SJSA1 (cell line): ENCODE data around the gene GLO1. TPM values are rescaled to one million over a fixed set of nuclear protein-coding genes. Genes with fewer than 3 reads are reported as not detected.

Experiments
- DNase-seq, 2 experiments: peaks; one replicate each; pipeline ENCODE4 v3.0.0-alpha.2; 2015 to 2020; ENCODE audit warnings: low spot score in 2 of 2, low read depth in 1 of 2
- H3K27ac ChIP-seq: fragments of 250-450 bp; sonication (Bioruptor Pico); 2 replicates; pipeline ENCODE4 v1.5.1; 2020; ENCODE audit warnings: mild to moderate bottlenecking, moderate library complexity
- H3K27me3 ChIP-seq: fragments of 250-450 bp; sonication (Bioruptor Pico); replicated peaks from 2 replicates; pipeline ENCODE4 v1.5.1; 2020; ENCODE audit warnings: mild to moderate bottlenecking, moderate library complexity
- H3K36me3 ChIP-seq: fragments of 250-450 bp; sonication (Bioruptor Pico); 2 replicates; pipeline ENCODE4 v1.5.1; 2020; ENCODE audit warnings: mild to moderate bottlenecking
- H3K4me1 ChIP-seq: fragments of 250-450 bp; sonication (Bioruptor Pico); replicated peaks from 2 replicates; pipeline ENCODE4 v1.6.1; 2021; ENCODE audit warnings: mild to moderate bottlenecking
- H3K4me3 ChIP-seq: fragments of 250-450 bp; sonication (Bioruptor Pico); 2 replicates; pipeline ENCODE4 v1.5.1; 2020; ENCODE audit warnings: mild to moderate bottlenecking
- H3K9me3 ChIP-seq: fragments of 250-450 bp; sonication (Bioruptor Pico); replicated peaks from 2 replicates; pipeline ENCODE4 v1.5.1; 2020; ENCODE audit warnings: mild to moderate bottlenecking
- total RNA-seq: library from RNA; depleted of rRNA; stranded (reverse); fragments of >200 nt; shearing (Covaris generic); gene quantifications from 2 replicates; pipeline ENCODE4 v1.2.3, GENCODE V29; 2014

The GLO1 gene
- total RNA-seq, 1 experiment from 2014 or later, result 295 TPM

DNA sequence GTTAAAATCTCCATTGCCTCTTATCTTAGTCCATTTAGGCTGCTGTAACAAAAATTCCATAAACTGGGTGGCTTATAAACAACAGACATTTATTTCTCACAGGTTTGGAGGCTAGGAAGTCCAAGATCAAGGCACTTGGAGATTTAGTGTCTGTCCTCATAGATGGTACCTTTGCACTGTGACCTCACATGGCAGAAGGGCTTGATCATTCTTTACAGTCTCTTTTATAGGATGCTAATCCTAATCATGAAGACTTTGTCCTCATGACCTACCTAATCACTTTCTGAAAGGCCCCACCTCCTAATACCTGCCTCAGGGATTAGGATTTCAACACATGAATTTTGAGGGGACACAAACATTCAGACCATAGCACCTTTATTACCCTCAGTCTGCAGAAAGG, 6.6 kb downstream of the GLO1 start:
- Histone ChIP-seq H3K27ac (no peak overlapping the region), H3K36me3 (peaks cover 21% of the 10 kb centered on the region), H3K4me1 (no peaks in the 10 kb centered on the region), H3K4me3 (no peak overlapping the region), H3K9me3 (peaks cover 3% of the 10 kb centered on the region; the same call in 1 of the 2 replicates), H3K27me3 (no peaks in the 10 kb centered on the region)
- DNase-seq, result no peak

DNA sequence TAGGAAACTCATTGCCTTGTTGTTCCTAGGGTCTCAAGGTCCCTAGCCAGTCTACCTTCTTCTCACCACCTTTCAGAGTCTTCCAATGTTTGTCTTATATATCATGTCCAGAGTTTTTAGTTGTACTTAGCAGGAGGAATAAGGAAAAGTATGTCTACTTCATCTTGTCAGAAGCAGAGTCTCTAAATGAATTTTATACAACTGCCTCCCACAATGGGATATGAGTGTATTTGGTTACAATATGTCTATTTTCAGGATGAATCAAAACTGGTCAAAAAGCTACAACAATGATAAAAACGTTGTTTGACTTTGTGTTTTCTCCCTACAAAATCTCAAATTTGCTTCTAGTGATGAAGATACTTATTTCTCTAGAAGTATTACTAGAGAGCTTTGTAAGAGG, 7.0 kb downstream of the GLO1 start:
- Histone ChIP-seq H3K36me3 (peaks cover 17% of the 10 kb centered on the region), H3K27ac (no peak overlapping the region), H3K9me3 (peaks cover 3% of the 10 kb centered on the region; the same call in 1 of the 2 replicates), H3K27me3 (no peaks in the 10 kb centered on the region), H3K4me3 (no peak overlapping the region), H3K4me1 (no peaks in the 10 kb centered on the region)
- no peak for DNase-seq

DNA sequence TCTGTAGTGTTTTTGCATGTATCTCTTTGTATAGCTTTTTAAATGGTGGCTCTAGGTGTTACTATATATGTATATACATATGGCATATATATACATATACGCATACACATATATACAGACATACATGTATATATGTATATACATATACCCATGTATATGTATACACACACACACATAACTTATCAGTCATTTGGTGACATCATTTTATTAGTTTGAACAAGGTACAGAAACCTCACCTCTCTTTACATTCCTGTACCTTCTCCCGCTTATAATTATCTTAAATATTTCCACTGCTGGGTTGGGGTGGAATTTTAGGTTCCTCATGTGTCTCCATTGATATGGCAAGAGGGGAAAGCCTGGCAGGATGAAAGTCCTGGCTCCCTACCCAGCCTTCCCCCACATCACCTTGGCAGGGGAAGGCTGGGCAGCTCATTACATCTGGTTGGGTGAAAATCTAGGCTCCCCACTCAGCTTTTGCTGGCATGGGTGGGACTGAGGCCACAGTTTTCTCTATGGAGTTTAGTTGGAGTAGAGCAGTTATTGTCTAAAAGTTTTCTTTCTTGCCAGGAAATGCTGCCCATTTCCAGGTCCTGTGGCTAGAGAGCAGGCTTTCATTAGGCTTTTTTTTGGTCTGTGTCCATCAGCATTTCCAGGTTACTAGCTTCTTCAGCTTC, 7.6 kb downstream of the GLO1 start:
- Histone ChIP-seq H3K27me3 (no peaks in the 10 kb centered on the region), H3K4me1 (no peaks in the 10 kb centered on the region), H3K36me3 (peaks cover 11% of the 10 kb centered on the region), H3K4me3 (no peak overlapping the region), H3K9me3 (peaks cover 3% of the 10 kb centered on the region; the same call in 1 of the 2 replicates), H3K27ac (no peak overlapping the region)
- DNase-seq, result no peak

DNA sequence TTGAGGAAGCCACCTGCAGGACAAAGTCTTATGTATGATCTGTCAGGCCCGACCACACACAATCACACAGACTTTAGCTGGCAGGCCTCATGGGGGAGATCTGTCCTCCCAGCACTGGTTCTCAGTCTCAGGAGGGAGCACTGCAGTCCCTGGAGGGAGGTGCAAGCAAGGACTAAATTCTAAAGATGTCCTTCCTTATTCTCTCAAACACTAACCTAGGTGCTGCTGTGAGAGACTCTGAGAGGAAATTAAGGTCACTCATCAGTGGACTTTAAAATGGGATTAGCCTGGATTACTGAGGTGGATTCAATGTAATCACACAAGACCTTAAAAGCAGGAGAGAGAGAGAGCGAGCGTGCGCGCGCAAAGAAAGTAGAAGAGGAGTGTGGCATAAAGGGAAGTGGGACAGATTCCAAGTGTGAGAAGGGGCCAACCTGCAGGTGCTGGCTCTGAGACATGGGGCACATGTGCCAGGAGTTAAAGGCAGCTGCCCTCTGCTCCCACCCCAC, 14.3 kb downstream of the GLO1 start:
- Histone ChIP-seq H3K36me3 (peaks cover 10% of the 10 kb centered on the region), H3K9me3 (no peaks in the 10 kb centered on the region), H3K27me3 (no peaks in the 10 kb centered on the region), H3K27ac (no peak overlapping the region), H3K4me1 (no peaks in the 10 kb centered on the region), H3K4me3 (no peak overlapping the region)
- DNase-seq, result no peak

DNA sequence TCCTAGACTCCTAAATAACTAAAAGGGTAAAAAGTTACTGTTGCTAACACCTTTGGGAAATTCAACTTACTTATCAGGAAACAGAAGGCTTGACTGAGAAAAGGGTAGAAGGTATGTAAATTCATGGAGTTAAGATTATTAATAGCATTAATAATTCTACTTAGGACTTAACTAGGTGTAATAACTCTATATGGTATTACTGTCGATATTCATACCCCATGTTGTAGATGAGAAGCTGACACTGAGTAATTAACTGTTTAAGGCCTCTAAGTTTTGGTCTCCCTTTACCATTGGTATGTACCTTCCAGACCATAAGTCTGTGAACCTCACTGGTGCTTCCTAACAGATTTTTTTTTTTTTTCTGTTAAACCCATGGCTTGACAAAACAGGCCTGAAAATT, 15.4 kb downstream of the GLO1 start:
- H3K4me1 ChIP-seq, result no peaks in the 10 kb centered on the region

DNA sequence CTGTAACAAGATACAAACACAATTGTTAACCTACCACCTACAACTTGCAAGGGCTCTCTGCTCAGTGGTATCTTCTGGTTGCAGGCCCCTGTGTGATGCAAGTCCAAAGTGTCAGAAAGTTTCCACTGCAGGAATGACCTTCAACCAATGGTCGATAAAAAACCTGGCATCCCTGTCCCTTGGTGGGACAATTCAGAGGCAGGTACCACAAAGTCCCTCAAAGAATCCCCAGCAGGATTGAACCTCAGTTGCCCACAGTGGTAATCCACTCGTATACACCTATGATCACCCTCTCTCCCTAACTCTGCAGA, 15.9 kb downstream of the GLO1 start:
- Histone ChIP-seq H3K36me3 (peaks cover 19% of the 10 kb centered on the region), H3K4me3 (no peak overlapping the region), H3K9me3 (no peaks in the 10 kb centered on the region), H3K27ac (no peak overlapping the region), H3K4me1 (no peaks in the 10 kb centered on the region), H3K27me3 (no peaks in the 10 kb centered on the region)
- no peak for DNase-seq

More for the DNA sequence above, 15.4 kb downstream of the GLO1 start:
- Histone ChIP-seq H3K4me3 (no peak overlapping the region), H3K9me3 (no peaks in the 10 kb centered on the region), H3K27ac (no peak overlapping the region), H3K27me3 (no peaks in the 10 kb centered on the region), H3K36me3 (peaks cover 15% of the 10 kb centered on the region)
- no peak for DNase-seq

DNA sequence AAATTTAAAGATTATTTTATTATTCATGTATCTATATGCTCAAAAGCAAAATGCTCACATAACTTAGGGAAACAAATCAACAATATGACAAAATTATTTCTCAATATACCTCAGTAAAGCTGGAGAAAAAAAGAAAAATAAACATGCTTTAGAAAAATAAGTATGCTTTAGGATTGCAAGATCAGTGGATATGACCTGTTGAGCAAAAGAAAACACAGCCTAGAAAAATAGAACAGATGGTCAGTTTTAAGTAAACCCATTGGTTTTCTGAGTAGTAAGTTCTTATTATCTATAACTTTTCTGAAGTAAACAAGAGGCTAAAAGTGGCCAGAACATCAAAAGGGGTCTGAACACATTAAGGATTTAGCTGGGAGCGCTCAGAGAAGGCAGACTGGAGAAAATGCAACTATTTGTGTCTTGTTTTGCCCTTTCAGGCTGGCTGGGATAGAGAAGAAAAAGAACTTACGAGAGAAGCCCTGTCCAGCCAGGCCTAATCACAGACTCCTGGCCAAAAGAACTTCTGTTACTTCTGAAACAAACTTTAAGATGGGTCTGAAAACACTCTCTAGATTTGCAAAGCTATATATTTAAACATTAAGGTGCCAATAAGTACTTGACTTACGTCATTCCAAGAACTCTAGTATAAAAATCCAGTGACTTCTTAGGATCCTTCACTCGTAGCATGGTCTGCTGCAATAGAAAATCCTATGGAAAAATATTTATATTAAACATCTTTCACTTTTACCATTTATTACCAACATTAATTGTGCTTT, 16.5 kb downstream of the GLO1 start:
- H3K27me3 ChIP-seq, result no peaks in the 10 kb centered on the region
- peaks cover 24% of the 10 kb centered on the region for H3K36me3 ChIP-seq
- H3K4me1 ChIP-seq, result no peaks in the 10 kb centered on the region
- H3K27ac ChIP-seq, result no peak overlapping the region
- no peaks in the 10 kb centered on the region for H3K9me3 ChIP-seq
- no peak for DNase-seq
- H3K4me3 ChIP-seq, result no peak overlapping the region

DNA sequence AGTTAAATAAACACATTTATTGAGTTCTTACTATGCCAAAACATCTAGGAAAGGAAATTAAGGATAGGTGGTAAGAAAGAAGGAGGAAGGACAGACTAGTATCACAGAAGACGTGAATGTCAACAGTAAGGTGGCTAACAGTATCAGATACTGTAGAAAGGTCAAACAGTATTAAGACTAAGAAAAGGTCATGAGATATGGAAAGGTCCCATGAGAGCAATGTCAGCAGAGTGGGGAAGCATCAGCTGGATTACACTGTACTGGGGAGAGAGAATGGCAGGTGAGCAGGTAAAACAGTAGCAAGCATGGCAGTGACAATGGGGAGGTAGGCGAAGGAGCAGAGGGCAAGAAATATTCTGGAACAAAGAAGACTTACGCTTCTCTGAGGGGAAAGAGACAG, 18.0 kb downstream of the GLO1 start:
- peaks cover 33% of the 10 kb centered on the region for H3K36me3 ChIP-seq
- H3K9me3 ChIP-seq, result no peaks in the 10 kb centered on the region
- H3K4me1 ChIP-seq, result no peaks in the 10 kb centered on the region
- no peak for DNase-seq
- no peak overlapping the region for H3K27ac ChIP-seq
- no peak overlapping the region for H3K4me3 ChIP-seq
- H3K27me3 ChIP-seq, result no peaks in the 10 kb centered on the region

DNA sequence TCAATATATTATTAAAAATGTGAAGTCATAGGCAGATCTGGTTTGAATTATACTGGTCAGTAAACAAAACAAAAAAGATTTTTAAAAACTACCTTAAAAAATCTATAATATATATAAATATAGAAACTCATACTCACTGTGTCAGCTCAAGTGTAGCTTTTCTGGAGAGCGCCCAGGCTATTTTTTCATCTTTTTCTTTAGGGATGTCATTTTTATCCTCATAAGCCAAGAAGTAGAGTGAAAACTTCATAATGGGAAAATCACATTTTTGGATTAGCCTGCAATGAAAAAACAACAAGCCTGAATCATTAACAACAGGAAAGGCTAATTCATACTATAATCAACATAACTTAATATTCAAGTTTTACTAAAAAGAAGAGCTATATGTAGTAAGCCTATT, 18.7 kb downstream of the GLO1 start:
- H3K4me1 ChIP-seq, result no peaks in the 10 kb centered on the region
- no peak overlapping the region for H3K27ac ChIP-seq
- no peak for DNase-seq
- no peaks in the 10 kb centered on the region for H3K9me3 ChIP-seq
- no peak overlapping the region for H3K4me3 ChIP-seq
- H3K27me3 ChIP-seq, result no peaks in the 10 kb centered on the region
- H3K36me3 ChIP-seq, result peaks cover 35% of the 10 kb centered on the region

DNA sequence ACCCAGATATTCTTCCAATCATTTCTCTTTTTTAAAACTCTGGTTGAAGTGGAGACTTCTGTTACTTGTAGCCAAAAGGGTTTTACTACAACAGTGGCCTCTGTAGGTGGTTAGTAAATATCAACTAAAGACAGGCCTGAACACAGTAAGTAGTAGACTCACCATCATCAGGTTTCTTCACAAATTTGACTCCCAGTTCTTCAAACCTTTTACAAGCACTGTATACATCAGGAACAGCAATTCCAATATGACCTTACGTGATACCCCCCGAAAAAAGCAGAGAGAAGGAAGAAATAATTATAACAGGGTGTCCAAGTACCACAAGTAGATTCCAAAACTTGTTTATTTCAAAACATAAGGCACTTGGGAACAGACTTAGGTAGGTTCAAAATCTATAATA, 21.1 kb downstream of the GLO1 start:
- no peak for DNase-seq
- Histone ChIP-seq H3K4me1 (no peaks in the 10 kb centered on the region), H3K36me3 (peaks cover 46% of the 10 kb centered on the region), H3K9me3 (no peaks in the 10 kb centered on the region), H3K4me3 (no peak overlapping the region), H3K27me3 (no peaks in the 10 kb centered on the region), H3K27ac (no peak overlapping the region)

DNA sequence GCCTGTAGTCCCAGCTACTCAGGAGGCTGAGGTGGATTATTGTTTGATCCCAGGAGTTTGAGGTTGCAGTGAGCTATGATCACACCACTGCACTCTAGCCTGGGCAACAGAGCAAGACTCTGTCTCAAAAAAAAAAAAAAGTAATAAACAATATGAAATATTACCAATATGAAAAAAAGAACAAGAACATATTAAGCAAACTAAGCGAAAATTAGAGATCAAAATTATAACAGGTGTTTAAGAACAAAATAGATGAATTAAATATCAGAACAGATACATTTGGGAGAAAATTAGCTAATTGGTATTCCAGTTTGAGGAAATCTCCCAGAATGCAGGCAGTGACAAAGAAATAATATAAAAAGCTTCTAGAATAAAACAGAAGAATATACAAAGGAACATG, 23.3 kb downstream of the GLO1 start:
- H3K4me3 ChIP-seq, result no peak overlapping the region
- no peak for DNase-seq
- no peaks in the 10 kb centered on the region for H3K9me3 ChIP-seq
- peaks cover 59% of the 10 kb centered on the region for H3K36me3 ChIP-seq
- no peaks in the 10 kb centered on the region for H3K27me3 ChIP-seq
- no peaks in the 10 kb centered on the region for H3K4me1 ChIP-seq
- H3K27ac ChIP-seq, result no peak overlapping the region

DNA sequence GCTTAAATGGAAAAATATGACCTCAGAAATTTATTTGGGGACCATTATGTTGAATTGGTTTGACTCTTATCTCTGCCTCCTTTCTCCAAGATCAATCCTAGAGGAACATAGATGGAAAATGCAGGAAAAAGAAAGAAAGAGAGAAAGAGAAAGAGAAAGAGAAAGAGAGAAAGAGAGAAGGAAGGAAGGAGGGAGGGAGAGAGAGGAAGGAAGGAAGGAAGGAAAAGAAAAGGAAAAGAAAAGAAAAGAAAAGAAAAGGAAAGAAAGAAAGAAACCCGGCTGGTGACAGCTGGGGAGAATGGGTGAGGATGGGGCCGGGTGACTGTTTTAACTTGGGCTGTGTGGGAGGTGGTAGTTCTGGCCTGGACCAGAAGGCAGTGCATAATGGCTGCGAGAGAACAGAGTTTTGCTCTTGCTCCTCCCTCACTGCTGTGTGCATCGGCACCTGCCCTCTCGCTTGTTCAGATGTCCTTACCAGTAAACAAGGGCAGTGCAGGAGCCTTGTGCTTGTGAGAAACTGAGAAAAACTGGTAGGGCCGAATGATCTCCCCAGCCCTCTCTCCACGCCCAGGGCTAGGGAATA, 24.7 kb downstream of the GLO1 start:
- Histone ChIP-seq H3K4me3 (no peak overlapping the region), H3K27ac (no peak overlapping the region), H3K9me3 (no peaks in the 10 kb centered on the region), H3K36me3 (peaks cover 59% of the 10 kb centered on the region), H3K4me1 (no peaks in the 10 kb centered on the region), H3K27me3 (no peaks in the 10 kb centered on the region)
- no peak for DNase-seq

DNA sequence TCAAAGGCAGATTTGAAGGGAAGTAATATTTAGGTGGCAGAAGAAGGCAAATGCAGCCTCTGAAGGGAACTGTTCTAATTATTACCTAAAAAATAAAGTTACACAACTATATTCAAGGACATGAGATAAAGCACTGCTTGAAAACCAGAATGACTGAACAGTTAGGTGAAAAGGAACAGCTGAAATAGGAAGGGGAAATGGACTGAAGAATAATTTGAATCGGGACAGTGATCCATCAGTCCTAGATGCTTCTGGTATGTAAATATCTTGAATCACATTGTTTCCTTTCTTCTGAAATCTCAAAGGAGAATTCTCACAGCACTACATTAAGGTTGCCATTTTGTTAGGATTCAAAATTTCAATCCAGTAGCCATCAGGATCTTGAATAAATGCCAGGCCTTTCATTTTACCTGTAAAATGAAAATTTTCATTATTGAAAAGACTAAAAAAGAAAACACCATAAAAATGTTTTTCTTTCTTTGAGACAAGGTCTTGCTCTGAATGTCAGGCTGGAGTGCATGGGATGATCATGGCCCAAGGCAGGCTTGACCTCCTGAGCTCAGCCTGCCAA, 25.9 kb downstream of the GLO1 start:
- H3K9me3 ChIP-seq, result no peaks in the 10 kb centered on the region
- H3K36me3 ChIP-seq, result peaks cover 51% of the 10 kb centered on the region
- H3K27me3 ChIP-seq, result no peaks in the 10 kb centered on the region

More for the DNA sequence above, 25.9 kb downstream of the GLO1 start:
- H3K4me1 ChIP-seq, result no peaks in the 10 kb centered on the region
- H3K27ac ChIP-seq, result no peak overlapping the region
- no peak for DNase-seq
- H3K4me3 ChIP-seq, result no peak overlapping the region
